A673 (cell line): ENCODE data around the gene CCDC71. TPM values are rescaled to one million over a fixed set of nuclear protein-coding genes. Genes with fewer than 3 reads are reported as not detected.

Experiments
- BruUV-seq: library from RNA; stranded (reverse); fragments of 400-500 nt; replicated peaks from 2 replicates; lab custom pipeline; 2021; lab: Mats Ljungman, UMichigan
- CTCF ChIA-PET: fragments of 300-600 bp; sonication (Branson Sonifier 250); formaldehyde crosslinking; loops from one replicate; lab custom pipeline; 2022; ENCODE audit warnings: antibody characterized with exemption; lab: Charles Lee
- POLR2A ChIA-PET: fragments of 300-600 bp; sonication (Branson Sonifier 250); formaldehyde crosslinking; loops from one replicate; lab custom pipeline; 2022; ENCODE audit warnings: antibody characterized with exemption; ENCODE audit not compliant: low non-redundant PET; lab: Charles Lee
- DNase-seq: peaks from one replicate; pipeline ENCODE4 v3.0.0-alpha.2; 2015; ENCODE audit warnings: low spot score
- H3K27ac ChIP-seq: fragments of 200-600 bp; sonication (generic); 2 replicates; pipeline ENCODE4 v1.5.1; 2016; ENCODE audit warnings: mixed run types, low read depth, mild to moderate bottlenecking, mixed read lengths, antibody characterized with exemption, low read length; ENCODE audit not compliant: poor library complexity, severe bottlenecking
- H3K27me3 ChIP-seq: fragments of 200-600 bp; sonication (generic); replicated peaks from 2 replicates; pipeline ENCODE4 v1.6.1; 2017; ENCODE audit warnings: mixed run types, low read depth, mild to moderate bottlenecking, mixed read lengths, antibody characterized with exemption, low read length; ENCODE audit not compliant: insufficient read depth, poor library complexity
- H3K36me3 ChIP-seq: fragments of 200-600 bp; sonication (generic); 2 replicates; pipeline ENCODE4 v1.6.1; 2016; ENCODE audit warnings: mixed run types, mild to moderate bottlenecking, mixed read lengths, antibody characterized with exemption, low read length; ENCODE audit not compliant: insufficient read depth, poor library complexity, severe bottlenecking
- H3K4me1 ChIP-seq: fragments of 200-600 bp; sonication (generic); 2 replicates; pipeline ENCODE4 v1.6.1; 2017; ENCODE audit warnings: mixed run types, mild to moderate bottlenecking, mixed read lengths, antibody characterized with exemption, low read length; ENCODE audit not compliant: insufficient read depth, poor library complexity, severe bottlenecking
- H3K4me3 ChIP-seq: fragments of 200-600 bp; sonication (generic); 2 replicates; pipeline ENCODE4 v1.5.1; 2016; ENCODE audit warnings: low read depth, mixed run types, mild to moderate bottlenecking, mixed read lengths, low read length; ENCODE audit not compliant: poor library complexity, severe bottlenecking
- H3K9me3 ChIP-seq: fragments of 200-600 bp; sonication (generic); 2 replicates; pipeline ENCODE4 v1.6.1; 2016; ENCODE audit warnings: mixed run types, low read depth, mild to moderate bottlenecking, mixed read lengths, antibody characterized with exemption, low read length; ENCODE audit not compliant: poor library complexity, severe bottlenecking
- EZH2 ChIP-seq: fragments of 200-600 bp; sonication (generic); IDR thresholded peaks from 2 replicates; pipeline ENCODE4 v1.6.1; 2017; ENCODE audit warnings: borderline replicate concordance, low read depth, mild to moderate bottlenecking, mixed read lengths, antibody characterized with exemption, low read length; ENCODE audit not compliant: poor library complexity, severe bottlenecking
- intact Hi-C: fragments of 100-400 bp; cut with micrococcal nuclease; formaldehyde crosslinking; loops from one replicate; pipeline ENCODE4 v1.10.0; 2022; ENCODE audit not compliant: unreplicated experiment
- total RNA-seq: library from RNA; stranded (reverse); gene quantifications from 2 replicates; pipeline ENCODE4 v1.2.3, GENCODE V29; 2021
- TF ChIP-seq, protein P1 (sequence below): fragments of 300-800, 200-600 bp; sonication (generic); conservative IDR thresholded peaks from 2 replicates; pipeline ENCODE4 v1.5.1; 2017; ENCODE audit warnings: low read depth, mild to moderate bottlenecking, antibody characterized with exemption, low read length, moderate library complexity, mixed read lengths

The CCDC71 gene
- total RNA-seq, 1 experiment from 2014 or later: 10.4 TPM

DNA sequence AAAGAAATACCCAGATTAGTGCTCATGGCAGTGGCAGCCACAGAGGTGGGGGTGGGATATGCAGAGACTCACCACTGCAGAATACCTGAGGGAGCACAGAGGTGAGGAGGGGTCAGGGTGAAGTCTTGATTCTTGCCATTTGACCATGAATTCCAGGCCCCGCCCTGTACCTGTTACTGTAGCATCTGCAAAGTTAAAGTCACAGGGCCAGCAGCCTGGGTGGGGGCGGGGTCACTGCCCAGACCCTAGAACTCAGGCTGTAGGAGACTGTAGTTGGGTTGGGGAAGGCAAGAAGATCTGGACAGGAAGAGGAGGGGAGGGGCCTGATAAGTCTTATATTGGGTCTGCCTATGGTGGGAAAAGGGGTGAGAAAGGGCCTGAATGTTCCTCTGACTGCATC is 14.5 kb downstream of the CCDC71 start:
- Histone ChIP-seq H3K27ac (no peak overlapping the region), H3K36me3 (no peaks in the 10 kb centered on the region), H3K9me3 (no peaks in the 10 kb centered on the region), H3K27me3 (no peaks in the 10 kb centered on the region), H3K4me1 (no peaks in the 10 kb centered on the region), H3K4me3 (no peak overlapping the region)
- BruUV-seq: no TSS peak
- intact Hi-C loops: no loop called here
- CTCF ChIA-PET: no interaction called here
- TF ChIP-seq, protein P1, sequence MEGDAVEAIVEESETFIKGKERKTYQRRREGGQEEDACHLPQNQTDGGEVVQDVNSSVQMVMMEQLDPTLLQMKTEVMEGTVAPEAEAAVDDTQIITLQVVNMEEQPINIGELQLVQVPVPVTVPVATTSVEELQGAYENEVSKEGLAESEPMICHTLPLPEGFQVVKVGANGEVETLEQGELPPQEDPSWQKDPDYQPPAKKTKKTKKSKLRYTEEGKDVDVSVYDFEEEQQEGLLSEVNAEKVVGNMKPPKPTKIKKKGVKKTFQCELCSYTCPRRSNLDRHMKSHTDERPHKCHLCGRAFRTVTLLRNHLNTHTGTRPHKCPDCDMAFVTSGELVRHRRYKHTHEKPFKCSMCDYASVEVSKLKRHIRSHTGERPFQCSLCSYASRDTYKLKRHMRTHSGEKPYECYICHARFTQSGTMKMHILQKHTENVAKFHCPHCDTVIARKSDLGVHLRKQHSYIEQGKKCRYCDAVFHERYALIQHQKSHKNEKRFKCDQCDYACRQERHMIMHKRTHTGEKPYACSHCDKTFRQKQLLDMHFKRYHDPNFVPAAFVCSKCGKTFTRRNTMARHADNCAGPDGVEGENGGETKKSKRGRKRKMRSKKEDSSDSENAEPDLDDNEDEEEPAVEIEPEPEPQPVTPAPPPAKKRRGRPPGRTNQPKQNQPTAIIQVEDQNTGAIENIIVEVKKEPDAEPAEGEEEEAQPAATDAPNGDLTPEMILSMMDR: no peak
- no peak for TF ChIP-seq EZH2
- no peak for DNase-seq
- POLR2A ChIA-PET: no interaction called here

DNA sequence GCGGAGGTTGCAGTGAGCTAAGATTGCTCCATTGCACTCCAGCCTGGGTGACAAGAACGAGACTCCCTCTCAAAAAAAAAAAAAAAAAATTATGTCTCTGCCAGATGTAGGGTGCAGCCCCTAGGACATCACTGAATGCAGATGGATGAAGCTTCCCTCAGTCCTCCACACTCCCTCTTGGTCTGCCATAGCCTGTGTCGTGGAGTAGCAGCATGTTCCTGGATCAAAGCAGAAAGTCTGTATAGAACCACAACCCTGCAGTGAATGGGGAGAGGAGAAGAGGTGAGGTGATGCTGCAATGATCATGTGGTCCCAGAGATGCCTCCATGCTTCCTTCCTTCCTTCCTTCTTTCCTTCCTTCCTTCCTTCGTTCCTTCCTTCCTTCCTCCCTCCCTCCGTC is 18.0 kb downstream of the CCDC71 start:
- Histone ChIP-seq H3K36me3 (no peaks in the 10 kb centered on the region), H3K9me3 (no peaks in the 10 kb centered on the region), H3K4me3 (no peak overlapping the region), H3K27ac (no peak overlapping the region), H3K4me1 (no peaks in the 10 kb centered on the region), H3K27me3 (no peaks in the 10 kb centered on the region)
- ChIA-PET CTCF (no interaction called here), POLR2A (no interaction called here)
- intact Hi-C loops: no loop called here
- TF ChIP-seq, protein P1: no peak
- TF ChIP-seq EZH2: no peak
- BruUV-seq: no TSS peak
- DNase-seq: no peak

DNA sequence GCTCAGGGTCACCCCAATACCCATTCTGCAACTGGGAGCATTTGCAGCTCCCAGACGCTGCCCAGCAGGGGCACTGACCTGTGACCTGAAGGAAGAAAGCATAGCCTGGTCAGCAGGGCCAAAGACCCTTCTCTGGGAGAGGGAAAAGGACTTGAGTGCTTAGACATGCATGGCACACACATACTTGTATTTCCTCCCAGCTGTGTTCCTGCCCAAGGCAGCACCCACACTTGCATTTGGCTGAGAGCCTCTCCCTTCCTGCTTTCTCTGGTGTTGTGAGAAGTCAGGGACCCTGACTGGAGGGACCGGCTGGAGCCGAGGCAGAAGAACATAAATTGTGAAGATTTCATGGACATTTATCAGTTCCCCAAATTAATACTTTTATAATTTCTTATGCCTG is 26.1 kb downstream of the CCDC71 start:
- Histone ChIP-seq H3K36me3 (no peaks in the 10 kb centered on the region), H3K4me1 (no peaks in the 10 kb centered on the region), H3K27me3 (no peaks in the 10 kb centered on the region), H3K27ac (no peak overlapping the region), H3K4me3 (no peak overlapping the region), H3K9me3 (no peaks in the 10 kb centered on the region)
- TF ChIP-seq EZH2: no peak
- TF ChIP-seq, protein P1: no peak
- intact Hi-C loops: no loop called here
- BruUV-seq: no TSS peak
- CTCF ChIA-PET: no interaction called here
- no peak for DNase-seq
- POLR2A ChIA-PET: no interaction called here
